Lower leg skin (tissue), 4 donors: ENCODE measurements around the gene PSMD5. TPM values are rescaled to one million over a fixed set of nuclear protein-coding genes. Genes with fewer than 3 reads are reported as not detected.

Experiments
- DNase-seq, 2 donors: peaks; one replicate each; pipeline ENCODE4 v3.0.0-alpha.2; 2019; ENCODE audit warnings: low spot score in 2 of 2
- H3K4me3 ChIP-seq: fragments of 200-600 bp; sonication (generic); 2 replicates; pipeline ENCODE4 v1.5.1; 2017; ENCODE audit warnings: mild to moderate bottlenecking, low read depth; ENCODE audit not compliant: poor library complexity, severe bottlenecking
- CTCF ChIP-seq, 3 donors: fragments of 450-650 bp; IDR thresholded peaks; one replicate each; pipeline ENCODE4 v1.5.1; 2016; ENCODE audit warnings: antibody characterized with exemption in 3 of 3, mild to moderate bottlenecking in 3 of 3, moderate library complexity in 2 of 3
- POLR2A ChIP-seq, 2 donors: fragments of 450-650 bp; IDR thresholded peaks; one replicate each; pipeline ENCODE4 v1.6.1; 2016 to 2017; ENCODE audit warnings: antibody characterized with exemption in 2 of 2, mild to moderate bottlenecking in 1 of 2, moderate library complexity in 1 of 2
- WGBS, 2 donors: methylation state at CpG; one replicate each; pipeline ENCODE4 v1.1.5; 2018; 5-methylcytosine and 5-hydroxymethylcytosine counted together
- intact Hi-C: fragments of 100-400 bp; cut with DNase I; formaldehyde crosslinking; loops from one replicate; pipeline ENCODE4 v1.15.0; 2023; ENCODE audit warnings: low total_unique reads
- total RNA-seq, 4 donors: library from RNA; depleted of rRNA; stranded (reverse); fragments of >200 nt; gene quantifications; one replicate each; pipeline ENCODE4 v1.1.0, GENCODE V29; 2016

PSMD5 gene
- total RNA-seq, 4 donors from 2014 or later, result 30.1 to 63.7 (median 33.9) TPM

DNA sequence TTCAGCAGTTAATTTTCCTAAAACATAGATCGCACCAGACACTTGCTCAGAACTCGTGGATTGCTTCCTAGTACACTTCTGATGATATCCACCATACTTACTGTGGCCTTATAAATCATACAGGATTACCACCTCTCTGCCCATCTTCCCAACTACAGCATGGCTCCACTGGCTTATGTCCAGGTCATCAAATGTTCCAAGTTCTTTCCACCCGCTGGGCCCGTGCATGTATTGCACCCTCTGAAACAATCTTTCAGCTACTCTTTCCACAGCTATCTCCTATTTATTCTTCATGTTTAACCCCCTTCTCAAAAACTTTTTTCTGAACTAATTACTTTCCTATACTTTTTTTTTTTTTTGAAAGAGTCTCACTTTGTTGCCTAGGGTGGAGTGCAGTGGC lies 68.0 kb downstream of the PSMD5 start:
- 85 to 91% methylated on average over 4 of the region's 4 CpGs for WGBS, 2 donors
- no peak overlapping the region for H3K4me3 ChIP-seq
- TF ChIP-seq CTCF (IDR thresholded peaks at IDR 0.05) (no peak), POLR2A (IDR thresholded peaks at IDR 0.05) (no peak)
- intact Hi-C loops, result no loop called here
- DNase-seq, result no peak

- H3K4me3 ChIP-seq, result no peak overlapping the region
- DNase-seq, result no peak
- WGBS, 2 donors, result 91 to 92% methylated on average over 3 of the region's 3 CpGs
- intact Hi-C loops, result no loop called here
- TF ChIP-seq CTCF (IDR thresholded peaks at IDR 0.05) (no peak), POLR2A (IDR thresholded peaks at IDR 0.05) (no peak)
These were observed 69.5 kb downstream of the PSMD5 start for GRCh38 chr9:120773256-120773655.

- intact Hi-C loops, result no loop called here
- WGBS, 2 donors, result 89 to 98% methylated on average over 4 of the region's 4 CpGs
- no peak overlapping the region for H3K4me3 ChIP-seq
- TF ChIP-seq POLR2A (IDR thresholded peaks at IDR 0.05), result no peak
- no peak for TF ChIP-seq CTCF (IDR thresholded peaks at IDR 0.05)
- no peak for DNase-seq
These were observed 71.8 kb downstream of the PSMD5 start for GRCh38 chr9:120770931-120771330.

DNA sequence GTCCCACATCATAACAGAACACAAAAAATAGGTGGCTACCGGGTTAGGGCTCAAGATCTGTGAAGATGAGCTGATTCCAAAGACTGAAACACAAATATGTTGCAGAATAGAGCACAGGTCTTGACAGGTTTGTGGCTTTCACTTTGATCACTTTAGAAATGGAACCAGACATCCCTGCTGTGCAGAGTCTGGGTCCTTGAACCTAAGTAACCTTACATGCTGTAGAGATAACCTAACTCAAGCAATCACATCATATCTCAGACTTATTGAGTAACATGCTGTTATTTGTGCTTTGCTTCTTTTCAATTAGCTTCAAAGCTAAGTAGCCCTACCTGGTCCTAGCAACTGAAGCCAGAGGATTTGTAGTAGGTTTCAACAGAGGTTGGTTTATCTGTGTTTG lies 73.8 kb downstream of the PSMD5 start:
- DNase-seq, result no peak
- TF ChIP-seq POLR2A (IDR thresholded peaks at IDR 0.05), result no peak
- no peak for TF ChIP-seq CTCF (IDR thresholded peaks at IDR 0.05)
- intact Hi-C loops, result loop anchor here (10.0 kb wide), 1 partner anchor 176 kb away; no protein-coding TSS in a partner anchor
- no peak overlapping the region for H3K4me3 ChIP-seq
- 52 to 57% methylated on average over 1 of the region's 1 CpG for WGBS, 2 donors

- TF ChIP-seq CTCF (IDR thresholded peaks at IDR 0.05) (no peak), POLR2A (IDR thresholded peaks at IDR 0.05) (no peak)
- DNase-seq, result no peak
- intact Hi-C loops, result loop anchor here (10.0 kb wide), 1 partner anchor 177 kb away; no protein-coding TSS in a partner anchor
- H3K4me3 ChIP-seq, result no peak overlapping the region
- WGBS, 2 donors, result 92 to 96% methylated on average over 4 of the region's 4 CpGs
These were observed 74.5 kb downstream of the PSMD5 start for GRCh38 chr9:120768247-120768646.

DNA sequence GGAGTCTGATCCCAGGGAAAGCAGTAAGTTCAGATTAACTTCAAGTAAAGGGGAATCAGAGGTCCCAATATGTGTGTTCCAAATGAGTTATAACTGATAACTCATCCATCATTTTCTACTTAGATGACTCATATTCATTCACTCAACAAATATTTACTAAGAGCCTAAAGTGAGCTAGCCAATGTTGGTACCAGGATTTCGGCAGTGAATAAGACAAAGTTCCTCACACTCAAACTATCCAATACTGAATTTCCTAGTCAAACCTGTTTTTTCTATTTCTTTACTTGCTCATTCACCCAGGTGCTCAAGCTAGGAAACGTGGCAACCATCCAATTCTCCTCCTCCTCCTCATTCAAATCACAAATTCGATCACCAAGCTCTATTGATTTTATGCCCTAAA lies 75.3 kb downstream of the PSMD5 start:
- TF ChIP-seq CTCF (IDR thresholded peaks at IDR 0.05) (no peak), POLR2A (IDR thresholded peaks at IDR 0.05) (no peak)
- no peak for DNase-seq
- no peak overlapping the region for H3K4me3 ChIP-seq
- intact Hi-C loops, result loop anchor here (10.0 kb wide), 1 partner anchor 177 kb away; no protein-coding TSS in a partner anchor
- 59 to 63% methylated on average over 3 of the region's 3 CpGs for WGBS, 2 donors
